Islet of Langerhans (tissue), 1 donor: ENCODE data around the gene RAPGEF6.

Experiments used
- FAIRE-seq: peaks from one replicate; lab custom pipeline; 2011; peaks lifted over from hg19 to GRCh38; lab: Jason Lieb, UNC

RAPGEF6 gene

GRCh38 chr5:131541071-131541470 lies 94.0 kb downstream of the RAPGEF6 start:
- FAIRE-seq, result no peak

GRCh38 chr5:131539251-131539650 lies 95.8 kb downstream of the RAPGEF6 start:
- no peak for FAIRE-seq

GRCh38 chr5:131538177-131538593 lies 96.8 kb downstream of the RAPGEF6 start:
- no peak for FAIRE-seq

GRCh38 chr5:131536850-131537448 lies 98.1 kb downstream of the RAPGEF6 start:
- peak; percentile 70 for FAIRE-seq

- peak; percentile 90 for FAIRE-seq
Measured at GRCh38 chr5:131536211-131536826, 98.7 kb downstream of the RAPGEF6 start.

- FAIRE-seq, result peak; percentile 43
Measured at GRCh38 chr5:131534974-131535373, 100.1 kb downstream of the RAPGEF6 start.

- FAIRE-seq, result peak; percentile 9
Measured at GRCh38 chr5:131533836-131534235, 101.2 kb downstream of the RAPGEF6 start.

- FAIRE-seq, result peak; percentile 27
Measured at GRCh38 chr5:131532031-131532640, 102.9 kb downstream of the RAPGEF6 start.

GRCh38 chr5:131530706-131531331 lies 104.2 kb downstream of the RAPGEF6 start:
- FAIRE-seq, result peak; percentile 74

GRCh38 chr5:131528682-131529081 lies 106.3 kb downstream of the RAPGEF6 start:
- no peak for FAIRE-seq

- FAIRE-seq, result no peak
Measured at GRCh38 chr5:131525805-131526204, 109.2 kb downstream of the RAPGEF6 start.

- no peak for FAIRE-seq
Measured at GRCh38 chr5:131524431-131524830, 110.6 kb downstream of the RAPGEF6 start.

GRCh38 chr5:131523500-131524185 lies 111.4 kb downstream of the RAPGEF6 start:
- FAIRE-seq, result no peak

- FAIRE-seq, result no peak
Measured at GRCh38 chr5:131521252-131521651, 113.8 kb downstream of the RAPGEF6 start.

- no peak for FAIRE-seq
Measured at GRCh38 chr5:131515348-131515747, 119.7 kb downstream of the RAPGEF6 start.

GRCh38 chr5:131514316-131515283 lies 120.4 kb downstream of the RAPGEF6 start:
- FAIRE-seq, result no peak

GRCh38 chr5:131513780-131514179 lies 121.2 kb downstream of the RAPGEF6 start:
- no peak for FAIRE-seq

GRCh38 chr5:131511934-131512333 lies 123.1 kb downstream of the RAPGEF6 start:
- no peak for FAIRE-seq

- no peak for FAIRE-seq
Measured at GRCh38 chr5:131509801-131510200, 125.2 kb downstream of the RAPGEF6 start.

- FAIRE-seq, result no peak
Measured at GRCh38 chr5:131505237-131505908, 129.7 kb downstream of the RAPGEF6 start.

GRCh38 chr5:131496400-131496713 lies 138.7 kb downstream of the RAPGEF6 start:
- FAIRE-seq, result no peak
